ENCODE results near the gene ANKRD13D. TPM values are rescaled to one million over a fixed set of nuclear protein-coding genes. Genes with fewer than 3 reads are reported as not detected.
"Not testable (repeated sequence)": the region's sequence is repeated elsewhere in the genome, so short reads cannot be mapped to it uniquely, and the experiment has no call there.

ANKRD13D gene
- total RNA-seq = 188 and 192 TPM in 2 replicates

GRCh38 chr11:67289226-67289650, at the start of gene ANKRD13D:
Gene ANKRD13D (plus strand): TSS chr11:67289303. CDS start chr11:67289461, 158 bp downstream.
- intact Hi-C loops (cut with micrococcal nuclease) = loop anchor here (2.0 to 5.0 kb wide), 2 partner anchors 113 to 170 kb away; partner anchors contain the start of genes KDM2A, PPP1CA and TBC1D10C

DNA sequence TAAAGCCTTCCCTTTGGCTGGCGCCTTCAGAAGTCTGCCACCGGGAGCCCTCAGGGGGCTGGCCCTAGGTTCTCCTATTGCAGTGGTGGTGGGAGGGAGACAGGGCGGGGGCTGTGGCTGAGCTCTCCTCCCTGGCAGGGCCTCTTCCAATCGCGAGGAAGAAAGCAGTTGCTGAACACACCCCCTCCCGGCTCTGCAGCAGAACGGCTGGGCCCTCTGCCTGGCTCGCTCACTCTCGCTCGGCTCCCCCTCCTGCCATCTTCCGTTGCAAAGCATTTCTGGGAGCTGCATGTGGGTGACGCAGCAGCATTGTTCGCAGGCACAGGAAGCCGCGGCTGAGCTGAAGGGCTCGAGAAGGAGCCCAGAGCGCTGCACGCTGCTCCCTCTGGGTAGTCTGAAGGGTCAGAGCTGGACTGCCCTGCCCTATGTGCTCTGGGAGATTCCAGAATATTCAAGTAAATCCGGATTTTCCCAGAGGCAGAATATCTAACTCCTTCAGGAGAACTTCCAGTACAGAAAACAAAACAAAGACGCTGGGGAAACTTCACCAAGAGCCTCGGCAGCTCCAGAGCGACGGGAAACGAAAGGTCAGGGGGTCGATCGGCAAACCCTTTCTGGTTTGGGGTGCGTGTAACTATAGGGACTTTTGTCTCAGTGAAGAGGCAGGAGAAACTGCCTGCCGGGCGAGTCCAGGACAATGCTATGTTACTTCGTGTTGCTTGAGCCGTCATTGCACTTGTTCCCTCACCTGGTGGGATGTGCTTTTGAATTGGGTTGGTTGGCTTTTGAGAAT, 49.1 kb upstream of the ANKRD13D start:
- intact Hi-C loops (cut with micrococcal nuclease) = loop anchor here (1.0 to 5.0 kb wide), 4 partner anchors 23 to 158 kb away; partner anchors contain the start of gene KDM2A

GRCh38 chr11:67240576-67241389, 48.3 kb upstream of the ANKRD13D start:
- intact Hi-C loops (cut with micrococcal nuclease) = loop anchor here (1.0 to 5.0 kb wide), 5 partner anchors 22 to 158 kb away; partner anchors contain the start of gene KDM2A

GRCh38 chr11:67242548-67242947, 46.6 kb upstream of the ANKRD13D start:
- intact Hi-C loops (cut with micrococcal nuclease) = loop anchor here (5.0 kb wide), 2 partner anchors 35 to 160 kb away; no protein-coding TSS in a partner anchor

- intact Hi-C loops (cut with micrococcal nuclease) = loop anchor here (5.0 kb wide), 2 partner anchors 34 to 161 kb away; no protein-coding TSS in a partner anchor
Observed at GRCh38 chr11:67243051-67243450, 46.1 kb upstream of the ANKRD13D start.

GRCh38 chr11:67245046-67245445, 44.1 kb upstream of the ANKRD13D start:
- intact Hi-C loops (cut with micrococcal nuclease) = no loop called here

- intact Hi-C loops (cut with micrococcal nuclease) = no loop called here
Observed at GRCh38 chr11:67247946-67248550, 41.1 kb upstream of the ANKRD13D start.

DNA sequence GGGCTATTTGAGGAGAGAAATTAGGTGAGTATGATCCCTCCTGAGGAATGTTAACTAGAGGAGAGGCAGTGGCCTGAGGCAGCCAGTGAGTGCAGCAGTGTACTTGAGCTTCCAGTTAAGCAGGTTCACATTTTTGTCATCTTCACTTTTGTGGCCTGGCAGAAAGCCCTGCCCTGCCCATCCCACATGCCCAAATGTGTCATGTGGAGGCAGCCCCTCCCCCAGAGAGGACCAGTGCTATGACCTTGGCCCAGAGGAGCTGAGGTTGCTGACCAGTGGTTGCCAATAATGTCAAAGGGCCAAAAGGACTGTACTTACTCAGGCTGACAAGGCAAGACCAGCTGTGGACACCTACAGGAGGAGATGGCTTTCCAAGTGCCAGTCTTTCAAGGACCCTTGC, 40.5 kb upstream of the ANKRD13D start:
- intact Hi-C loops (cut with micrococcal nuclease) = no loop called here

DNA sequence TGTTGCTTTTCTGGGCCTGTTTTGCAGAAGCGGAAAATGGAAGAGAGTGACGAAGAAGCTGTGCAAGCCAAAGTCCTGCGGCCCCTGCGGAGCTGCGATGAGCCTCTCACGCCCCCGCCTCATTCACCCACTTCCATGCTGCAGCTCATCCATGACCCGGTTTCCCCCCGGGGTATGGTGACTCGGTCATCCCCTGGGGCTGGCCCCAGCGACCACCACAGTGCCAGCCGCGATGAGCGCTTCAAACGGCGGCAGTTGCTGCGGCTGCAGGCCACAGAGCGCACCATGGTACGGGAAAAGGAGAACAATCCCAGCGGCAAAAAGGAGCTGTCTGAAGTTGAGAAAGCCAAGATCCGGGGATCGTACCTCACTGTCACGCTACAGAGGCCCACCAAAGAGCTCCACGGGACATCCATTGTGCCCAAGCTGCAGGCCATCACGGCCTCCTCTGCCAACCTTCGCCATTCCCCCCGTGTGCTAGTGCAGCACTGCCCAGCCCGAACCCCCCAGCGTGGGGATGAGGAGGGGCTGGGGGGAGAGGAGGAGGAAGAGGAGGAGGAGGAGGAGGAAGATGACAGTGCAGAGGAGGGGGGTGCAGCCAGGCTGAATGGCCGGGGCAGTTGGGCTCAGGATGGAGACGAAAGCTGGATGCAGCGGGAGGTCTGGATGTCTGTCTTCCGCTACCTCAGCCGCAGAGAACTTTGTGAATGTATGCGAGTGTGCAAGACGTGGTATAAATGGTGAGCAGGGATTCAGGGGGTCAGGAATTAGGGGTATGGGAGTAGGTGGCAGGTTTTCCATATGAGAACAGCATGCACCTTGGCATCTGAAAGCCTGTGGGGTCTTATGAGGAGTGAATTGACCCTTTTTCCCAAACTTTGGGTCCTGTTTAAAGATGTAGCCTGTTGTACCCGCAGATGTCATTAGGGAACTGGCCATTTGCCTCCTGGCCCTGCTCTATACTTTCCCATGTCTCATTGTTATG, 38.8 kb upstream of the ANKRD13D start:
- intact Hi-C loops (cut with micrococcal nuclease) = no loop called here

DNA sequence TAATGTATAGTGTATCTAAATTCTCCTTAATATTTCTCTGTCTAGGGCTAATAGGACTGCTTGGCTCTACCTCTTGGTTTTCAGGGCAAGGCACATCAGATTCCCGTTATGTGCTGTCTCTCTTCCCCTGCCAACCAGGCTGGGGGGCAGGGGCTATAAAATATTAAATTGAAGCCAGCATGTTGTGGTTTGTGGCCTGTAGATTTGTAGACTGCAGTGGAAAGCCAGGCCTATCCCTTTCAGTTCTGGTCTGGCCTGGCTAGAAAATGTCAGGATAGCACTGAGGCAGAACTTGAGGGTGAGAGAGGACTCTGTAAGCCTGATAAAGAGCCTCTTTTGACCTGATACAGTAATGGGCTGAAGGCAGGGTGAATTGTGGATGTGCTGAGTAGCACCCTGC, 37.3 kb upstream of the ANKRD13D start:
- intact Hi-C loops (cut with micrococcal nuclease) = no loop called here

DNA sequence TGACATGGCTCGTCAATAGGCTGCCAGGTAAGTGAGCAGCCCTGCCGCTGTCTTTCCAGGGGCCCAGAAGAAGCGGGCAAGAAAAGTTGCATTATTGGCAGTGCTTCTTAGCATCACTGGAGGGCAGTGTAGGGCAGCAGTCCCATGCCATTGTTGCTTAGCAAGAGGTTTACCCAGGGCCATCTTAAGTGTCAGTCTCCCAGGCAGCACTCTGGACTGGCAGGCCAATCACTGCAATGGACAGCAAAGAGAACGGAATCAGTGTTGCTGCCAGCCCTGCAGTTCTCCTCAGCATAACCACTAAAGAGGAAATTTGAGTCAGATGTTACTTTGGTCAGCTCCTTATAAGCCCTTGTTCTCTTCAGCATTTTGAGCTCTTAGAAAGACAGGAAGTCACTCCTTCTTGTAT, 36.3 kb upstream of the ANKRD13D start:
- intact Hi-C loops (cut with micrococcal nuclease) = no loop called here

GRCh38 chr11:67253872-67254624, 35.1 kb upstream of the ANKRD13D start:
- intact Hi-C loops (cut with micrococcal nuclease) = no loop called here

GRCh38 chr11:67254798-67255197, 34.3 kb upstream of the ANKRD13D start:
- intact Hi-C loops (cut with micrococcal nuclease) = no loop called here

DNA sequence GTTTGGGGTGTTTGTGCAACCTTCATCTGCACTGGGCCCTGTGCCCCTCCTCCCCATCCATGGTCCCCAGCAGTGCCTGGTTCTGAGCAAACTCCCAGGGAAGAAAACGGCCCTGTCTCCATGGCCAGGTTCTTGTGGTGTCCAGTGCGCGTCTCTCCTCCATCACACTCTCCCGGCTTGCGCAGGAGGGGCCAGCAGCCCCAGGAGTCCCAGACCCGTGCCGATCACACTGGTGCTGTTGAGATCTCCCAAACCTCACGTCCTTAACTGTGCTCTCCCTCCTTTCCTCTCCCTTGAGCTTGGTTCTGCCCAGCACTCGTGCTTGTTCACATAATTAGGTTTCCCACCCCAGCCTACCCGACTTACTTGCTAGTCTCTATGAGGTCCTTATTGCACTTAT, 33.8 kb upstream of the ANKRD13D start:
- intact Hi-C loops (cut with micrococcal nuclease) = no loop called here

- intact Hi-C loops (cut with micrococcal nuclease) = no loop called here
Observed at GRCh38 chr11:67255864-67256263, 33.2 kb upstream of the ANKRD13D start.

- intact Hi-C loops (cut with micrococcal nuclease) = no loop called here
Observed at GRCh38 chr11:67256477-67257135, 32.5 kb upstream of the ANKRD13D start.

DNA sequence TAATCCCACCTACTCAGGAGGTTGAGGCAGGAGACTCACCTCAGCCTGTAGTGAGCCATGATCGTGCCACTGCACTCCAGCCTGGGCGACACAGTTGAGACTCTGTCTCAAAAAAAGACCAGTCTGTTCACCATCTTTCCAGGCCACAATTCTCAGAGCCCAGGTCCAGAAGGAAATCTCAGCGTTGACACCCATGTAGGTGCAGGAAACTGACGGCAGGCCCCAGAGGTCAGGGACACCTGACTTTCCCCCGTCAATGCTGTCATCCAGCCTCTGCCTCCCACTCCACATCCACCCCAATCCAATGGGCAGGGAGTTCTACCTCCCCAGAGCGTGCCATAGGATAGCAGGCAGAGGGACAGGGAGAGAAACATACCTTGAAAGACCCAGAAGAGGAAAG, 28.7 kb upstream of the ANKRD13D start:
- intact Hi-C loops (cut with micrococcal nuclease) = no loop called here

- intact Hi-C loops (cut with micrococcal nuclease) = not testable (repeated sequence)
Observed at GRCh38 chr11:67260885-67261639, 28.0 kb upstream of the ANKRD13D start.

All from T-helper 2 cell treated with Interferon-gamma antibody and Interleukin-4, amounts not matched to agents 100 ng/mL and 5 ng/mL, for 36 hours (primary cell).